UCSD-AML1 (cell line): ENCODE results near the gene SOS1.
"Not testable (repeated sequence)": the region's sequence is repeated elsewhere in the genome, so short reads cannot be mapped to it uniquely, and the experiment has no call there.

Experiments
- DNase-seq: peaks from one replicate; lab custom pipeline; 2025; ENCODE audit not compliant: unreplicated experiment; lab: John Stamatoyannopoulos, UW

Gene SOS1

GRCh38 chr2:39107156-39107555 lies 13.7 kb downstream of the SOS1 start:
- DNase-seq = no peak

GRCh38 chr2:39099870-39100728 lies 20.8 kb downstream of the SOS1 start:
- DNase-seq = no peak

- no peak for DNase-seq
Measured at GRCh38 chr2:39099310-39099869, 21.5 kb downstream of the SOS1 start.

- no peak for DNase-seq
Measured at GRCh38 chr2:39095624-39096023, 25.2 kb downstream of the SOS1 start.

- DNase-seq = no peak
Measured at GRCh38 chr2:39094717-39095363, 26.0 kb downstream of the SOS1 start.

GRCh38 chr2:39093218-39093898 lies 27.5 kb downstream of the SOS1 start:
- DNase-seq = no peak

GRCh38 chr2:39091543-39091942 lies 29.3 kb downstream of the SOS1 start:
- DNase-seq = no peak

GRCh38 chr2:39091063-39091462 lies 29.8 kb downstream of the SOS1 start:
- no peak for DNase-seq

- no peak for DNase-seq
Measured at GRCh38 chr2:39080152-39080551, 40.7 kb downstream of the SOS1 start.

- no peak for DNase-seq
Measured at GRCh38 chr2:39069890-39070465, 50.9 kb downstream of the SOS1 start.

- no peak for DNase-seq
Measured at GRCh38 chr2:39069136-39069515, 51.7 kb downstream of the SOS1 start.

- DNase-seq = no peak
Measured at GRCh38 chr2:39068299-39069135, 52.3 kb downstream of the SOS1 start.

GRCh38 chr2:39065616-39066015 lies 55.2 kb downstream of the SOS1 start:
- DNase-seq = no peak

GRCh38 chr2:39062320-39062719 lies 58.5 kb downstream of the SOS1 start:
- DNase-seq = no peak

GRCh38 chr2:39061280-39061679 lies 59.6 kb downstream of the SOS1 start:
- no peak for DNase-seq

- no peak for DNase-seq
Measured at GRCh38 chr2:39059366-39059952, 61.4 kb downstream of the SOS1 start.

GRCh38 chr2:39058101-39058500 lies 62.8 kb downstream of the SOS1 start:
- DNase-seq = no peak

- not testable (repeated sequence) for DNase-seq
Measured at GRCh38 chr2:39052665-39053064, 68.2 kb downstream of the SOS1 start.

GRCh38 chr2:39050109-39050508 lies 70.7 kb downstream of the SOS1 start:
- no peak for DNase-seq

GRCh38 chr2:39039072-39039471 lies 81.8 kb downstream of the SOS1 start:
- DNase-seq = no peak
